Stimulated activated CD4-positive, alpha-beta T cell treated with anti-CD3 and anti-CD28 coated beads, Interleukin-4, amount 100 ng/mL, for 48 hours (primary cell): ENCODE measurements around the gene C1orf105.
"Not testable (repeated sequence)": the region's sequence is repeated elsewhere in the genome, so short reads cannot be mapped to it uniquely, and the experiment has no call there.

Experiments used
- DNase-seq, 2 donors: peaks; one replicate each; pipeline ENCODE4 v3.0.0-alpha.2; 2020; ENCODE audit warnings: low read depth in 2 of 2

C1orf105 gene, protein sequence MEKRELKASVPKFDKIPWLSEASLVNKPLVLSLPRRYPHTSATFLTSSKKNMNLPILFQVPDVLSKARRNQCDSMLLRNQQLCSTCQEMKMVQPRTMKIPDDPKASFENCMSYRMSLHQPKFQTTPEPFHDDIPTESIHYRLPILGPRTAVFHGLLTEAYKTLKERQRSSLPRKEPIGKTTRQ

DNA sequence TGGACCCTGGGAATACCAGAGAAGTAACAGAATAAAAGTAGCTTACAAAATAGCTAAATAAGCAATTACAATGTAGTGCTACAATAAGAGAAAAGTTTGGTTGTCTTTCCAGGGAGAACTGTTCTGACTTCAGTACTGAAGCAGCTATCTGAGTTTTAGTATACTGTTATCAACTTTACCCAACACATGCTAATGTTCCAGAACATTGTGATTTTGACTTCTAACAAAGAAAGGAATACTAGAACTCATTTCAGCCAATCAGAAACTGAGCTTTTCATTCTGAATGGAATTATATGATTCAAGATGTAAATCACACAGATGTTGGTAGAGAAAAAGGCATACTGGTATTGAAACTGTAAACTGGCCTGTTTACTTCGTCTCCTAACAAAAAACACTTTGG, at the start of gene C1orf105:
C1orf105 (plus strand) TSS at position 301 of the 400 bp plus-strand sequence. CDS start 201 bp downstream, outside the sequence.
- DNase-seq, result no peak

DNA sequence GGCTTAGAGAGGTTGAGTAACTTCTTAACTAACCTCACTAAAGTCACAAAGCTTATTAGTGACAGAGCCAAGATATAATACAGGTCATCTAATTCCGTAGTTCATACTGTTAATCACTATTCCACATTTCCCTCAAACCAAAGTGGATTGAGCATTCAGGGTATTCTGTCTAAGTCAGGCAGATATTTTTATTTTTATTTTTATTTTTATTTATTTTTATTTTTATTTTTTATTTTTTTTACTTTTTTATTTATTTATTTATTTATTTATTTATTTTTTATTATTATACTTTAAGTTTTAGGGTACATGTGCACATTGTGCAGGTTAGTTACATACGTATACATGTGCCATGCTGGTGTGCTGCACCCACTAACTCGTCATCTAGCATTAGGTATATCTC, 48.8 kb upstream of the C1orf105 start:
- not testable (repeated sequence) for DNase-seq

DNA sequence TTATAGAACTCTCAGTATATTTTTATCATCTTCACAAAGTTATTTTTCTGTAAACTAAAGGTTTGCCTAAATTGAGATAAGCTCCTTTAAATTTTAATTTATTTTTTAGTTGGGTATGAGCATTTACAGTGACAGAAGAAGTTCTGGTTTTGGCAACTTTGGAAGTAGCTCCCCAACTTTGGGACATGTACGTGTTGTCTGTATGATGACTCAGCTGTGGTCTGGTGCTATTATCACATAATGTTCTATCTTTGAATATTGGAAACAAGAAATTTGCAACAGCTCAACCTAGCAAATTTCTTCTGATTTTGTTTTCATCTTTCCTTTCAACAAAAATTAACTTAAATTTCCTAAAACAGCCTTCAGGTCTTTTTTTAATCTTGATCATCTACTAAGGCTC, 46.6 kb upstream of the C1orf105 start:
- DNase-seq, result no peak

DNA sequence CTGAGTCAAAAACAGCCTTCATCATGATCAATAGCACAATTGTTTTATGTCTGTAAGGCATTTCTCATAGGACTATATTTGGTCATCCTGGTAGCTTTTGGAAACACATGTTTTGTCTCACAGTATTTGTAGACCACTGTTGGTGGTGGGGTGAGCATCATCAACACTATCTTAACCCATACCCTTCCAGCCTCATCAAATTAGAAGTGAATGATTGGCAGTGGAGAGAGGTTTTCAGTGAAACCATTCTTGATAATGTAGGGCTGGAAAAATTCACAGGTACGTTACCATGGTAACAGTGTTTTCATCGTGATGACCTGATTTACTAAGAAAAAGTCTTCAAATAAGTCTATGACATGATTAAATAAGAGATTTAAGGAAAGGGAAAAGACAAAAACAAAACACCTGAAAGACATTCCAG, 45.3 kb upstream of the C1orf105 start:
- no peak for DNase-seq

DNA sequence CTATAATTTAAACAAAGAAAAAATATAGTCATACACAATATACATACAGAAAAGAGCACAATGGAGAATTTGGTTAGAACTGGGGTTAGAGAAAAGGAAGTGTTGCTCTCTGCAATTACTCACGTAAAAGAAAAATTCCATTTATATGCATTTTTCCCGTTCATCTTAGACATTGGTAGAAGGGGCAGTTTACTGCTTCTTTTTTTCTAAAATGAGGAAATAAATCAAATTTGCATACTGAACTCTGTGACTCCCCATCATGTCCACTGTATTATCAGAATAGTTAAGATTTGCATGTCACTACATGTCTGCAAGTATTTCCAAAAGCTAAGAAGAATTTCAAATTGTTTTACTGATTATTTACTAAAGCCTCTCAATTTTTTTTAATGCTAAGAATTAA, 44.1 kb upstream of the C1orf105 start:
- DNase-seq, result no peak

DNA sequence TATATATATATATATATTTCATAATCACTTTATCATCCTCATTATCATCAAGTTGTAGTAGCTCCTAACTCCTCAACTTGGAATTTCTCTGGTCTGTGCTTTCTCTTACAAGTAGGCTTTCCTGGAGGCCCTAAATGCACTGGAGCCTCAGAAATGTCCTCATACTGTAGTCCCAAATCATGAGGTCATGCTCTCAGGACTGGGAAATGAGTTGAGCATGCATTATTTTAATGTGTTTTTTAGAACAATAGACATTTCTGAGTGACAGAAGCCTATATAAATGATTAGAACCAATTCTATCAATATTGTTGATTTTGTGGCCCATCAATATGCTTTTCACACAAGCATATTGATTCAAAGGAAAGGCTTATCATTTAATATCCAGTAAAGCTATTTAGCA, 42.9 kb upstream of the C1orf105 start:
- DNase-seq, result no peak

DNA sequence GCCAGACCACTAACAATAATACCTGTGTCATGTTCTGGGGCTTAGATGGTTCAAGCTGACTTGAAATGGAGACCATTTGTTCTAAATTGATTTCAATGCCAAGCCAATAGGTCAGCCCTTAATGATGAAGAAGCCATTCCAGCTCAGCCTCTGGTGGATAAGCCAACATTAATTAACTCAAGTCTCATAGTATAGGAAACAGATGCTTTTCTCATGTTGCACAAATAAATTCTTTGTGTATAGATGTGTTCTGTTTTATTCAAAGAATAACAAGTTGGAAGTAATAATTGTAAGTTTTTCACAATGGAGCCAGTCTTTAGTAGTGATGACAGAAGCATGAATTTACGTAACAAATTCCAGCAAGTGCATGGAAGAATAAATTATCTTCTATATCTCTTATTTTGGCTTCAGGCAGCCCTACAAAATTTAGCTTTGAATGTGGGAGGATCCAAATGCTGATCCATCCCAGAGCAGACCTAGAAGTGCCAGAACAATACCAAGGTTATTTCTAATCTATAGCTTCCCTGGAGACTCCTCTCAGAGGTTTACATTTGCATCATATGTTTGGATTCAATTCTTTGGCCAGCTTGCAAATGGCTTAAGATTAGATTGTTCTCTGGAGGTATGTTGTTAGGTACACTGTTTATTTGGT, 42.2 kb upstream of the C1orf105 start:
- DNase-seq, result no peak

DNA sequence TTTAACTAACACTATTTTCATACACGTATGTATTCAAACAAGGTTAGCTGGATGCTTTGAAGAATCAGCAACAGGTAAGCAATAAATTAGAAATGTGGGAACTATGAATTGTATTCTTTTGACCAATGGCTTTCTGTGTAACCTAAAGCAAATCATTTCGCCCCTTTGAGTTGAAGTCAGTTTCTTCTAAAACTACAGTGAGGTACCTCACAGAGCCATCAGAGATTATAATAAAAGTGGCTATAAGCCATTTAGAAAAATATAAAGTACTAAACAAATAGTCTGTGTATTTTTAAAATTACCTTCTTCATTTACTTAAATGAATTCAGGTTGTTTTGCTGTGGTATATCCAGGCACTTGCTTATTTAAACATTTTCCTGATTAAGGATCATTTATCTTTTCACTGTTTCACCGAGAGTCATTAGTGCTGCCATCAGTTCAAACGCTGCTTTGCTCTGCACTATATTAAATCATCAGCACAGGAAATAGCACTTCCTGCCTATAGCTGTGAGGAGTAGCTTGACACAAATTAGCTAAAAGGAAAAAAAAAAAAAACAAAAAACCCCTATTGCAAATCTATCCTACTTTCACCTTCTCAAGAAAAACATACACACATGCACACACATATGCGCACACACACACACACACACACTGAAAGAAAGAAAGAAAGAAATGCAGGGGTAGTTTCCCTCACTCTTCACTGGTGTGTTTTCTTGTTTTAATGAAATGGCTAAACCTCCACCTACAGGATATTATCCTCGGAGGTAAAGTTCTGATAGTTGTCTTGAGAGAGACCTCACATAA, 39.8 kb upstream of the C1orf105 start:
- no peak for DNase-seq

DNA sequence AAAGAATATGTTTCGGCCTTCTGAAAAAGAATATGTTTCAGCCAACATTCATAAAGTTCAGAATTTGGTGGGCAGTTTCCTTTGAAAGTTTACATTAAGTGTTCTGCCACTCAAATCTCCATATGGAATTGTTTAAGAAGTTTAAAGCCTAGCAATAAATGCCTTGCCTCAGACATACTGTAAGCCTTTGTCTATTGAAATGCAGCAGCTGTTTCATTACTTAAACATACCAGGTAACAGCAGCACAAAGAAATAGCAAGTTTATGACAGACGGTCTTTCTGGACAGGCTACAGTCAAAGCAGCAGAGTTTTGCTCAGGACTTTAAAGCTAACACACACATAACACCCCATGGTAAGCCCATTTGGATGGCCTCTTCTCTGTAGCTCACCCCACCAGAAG, 38.5 kb upstream of the C1orf105 start:
- no peak for DNase-seq

DNA sequence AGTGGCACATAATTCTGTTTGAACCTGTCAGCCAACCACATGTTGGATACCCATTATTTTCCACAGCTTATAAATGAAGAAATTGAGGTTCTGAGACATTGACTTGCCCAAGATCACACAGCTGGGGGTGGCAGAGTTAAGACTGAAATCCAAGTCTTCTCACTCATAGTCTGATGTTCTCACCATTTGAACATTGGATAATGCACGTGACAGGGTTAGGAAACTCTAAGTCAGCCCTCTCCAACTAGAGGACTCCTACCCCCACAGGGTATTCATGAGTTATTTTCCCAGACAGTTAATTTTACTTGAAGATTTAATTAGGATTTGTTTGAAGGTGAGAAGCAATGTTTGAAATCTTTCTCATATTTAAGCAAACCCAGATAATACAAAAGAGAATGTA, 38.1 kb upstream of the C1orf105 start:
- DNase-seq, result no peak

DNA sequence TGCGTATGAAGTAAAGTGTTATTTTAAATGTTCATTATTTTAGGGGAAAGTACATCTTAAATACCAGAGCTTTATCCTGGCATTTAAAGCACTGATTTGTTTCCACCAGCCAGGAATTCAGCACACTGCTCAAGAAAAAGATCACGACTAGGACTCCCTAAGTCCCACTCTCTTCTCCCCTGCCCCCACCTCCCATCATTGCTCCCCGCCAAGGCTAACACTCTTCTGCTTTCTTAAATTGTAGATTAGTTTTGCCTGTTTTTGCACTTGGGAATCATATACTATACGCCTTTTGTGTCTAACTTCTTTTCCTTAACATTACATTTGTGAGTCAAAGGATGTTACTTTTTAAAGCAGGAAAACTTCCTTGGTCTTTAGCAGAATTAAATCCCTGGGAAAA, 37.5 kb upstream of the C1orf105 start:
- DNase-seq, result no peak

DNA sequence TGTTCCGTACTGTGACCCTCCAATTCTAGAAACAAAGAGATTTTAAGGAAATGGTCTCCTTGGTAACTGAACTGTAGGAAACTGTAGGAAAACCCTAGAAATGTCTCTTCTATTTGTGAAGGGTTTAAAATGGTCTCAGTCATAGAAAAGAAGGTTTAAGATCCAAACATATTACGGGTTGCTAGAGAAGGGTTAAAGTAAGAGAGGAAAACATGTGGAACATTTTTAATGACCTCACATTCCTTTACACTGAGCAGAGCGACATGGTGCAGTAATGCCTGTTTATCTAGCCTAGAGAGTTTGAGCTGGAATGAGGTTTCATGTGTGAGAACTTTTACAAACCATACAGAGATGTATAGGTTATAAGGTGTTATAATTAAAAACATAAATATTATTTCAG, 36.9 kb upstream of the C1orf105 start:
- no peak for DNase-seq

DNA sequence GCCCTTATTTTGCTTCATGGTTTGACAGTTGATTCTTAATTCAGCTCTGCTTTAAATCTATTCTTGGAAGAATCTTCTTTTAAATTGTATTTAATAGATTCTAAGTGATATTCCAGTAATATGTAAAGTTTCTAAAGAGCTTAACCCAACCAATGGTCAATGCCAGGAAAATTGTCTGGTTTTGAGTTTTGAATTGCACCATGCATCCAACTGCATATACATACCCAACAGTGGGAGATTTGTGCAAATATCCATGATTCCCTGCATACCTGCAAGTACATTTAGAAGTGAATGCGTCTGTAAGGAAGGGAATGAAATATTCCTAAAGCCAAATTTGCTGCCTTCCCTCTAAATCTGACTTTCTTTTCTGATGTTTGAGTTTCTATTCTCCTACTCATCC, 35.8 kb upstream of the C1orf105 start:
- DNase-seq, result no peak

DNA sequence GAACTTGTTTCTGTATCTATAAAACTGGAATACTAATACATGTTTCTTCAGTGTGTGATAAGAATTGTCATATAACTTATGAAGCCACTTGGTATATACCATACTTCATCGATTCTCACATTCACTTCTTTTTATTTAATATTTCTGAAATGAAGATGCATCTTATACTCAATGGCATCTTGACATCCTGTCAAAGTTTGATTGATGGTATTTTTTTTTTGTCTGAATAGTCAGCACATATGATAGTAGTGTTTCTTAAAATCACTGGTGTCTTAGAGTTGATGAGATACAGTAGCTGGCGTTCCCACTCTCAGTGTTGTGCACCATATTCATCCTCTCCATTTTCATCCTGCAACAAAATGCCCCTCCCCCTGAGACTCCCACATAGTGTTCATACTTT, 34.4 kb upstream of the C1orf105 start:
- no peak for DNase-seq

DNA sequence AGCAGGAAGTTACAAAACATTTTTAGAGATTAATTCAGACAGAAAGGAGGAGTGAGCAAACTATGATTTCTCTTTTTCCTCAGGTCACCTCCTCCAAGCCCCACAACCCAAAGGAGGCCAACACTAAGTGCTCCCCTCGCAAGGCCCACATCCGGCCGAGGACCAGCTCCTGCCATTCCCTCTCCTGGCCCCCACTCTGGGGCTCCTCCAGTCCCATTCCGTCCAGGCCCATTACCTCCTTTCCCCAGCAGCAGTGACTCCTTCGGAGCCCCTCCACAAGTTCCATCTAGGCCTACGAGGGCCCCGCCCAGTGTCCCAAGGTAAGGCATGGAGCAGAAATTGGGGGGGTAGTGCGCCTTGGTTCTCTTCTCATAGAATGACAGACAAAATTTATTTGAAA, 32.0 kb upstream of the C1orf105 start:
- no peak for DNase-seq

DNA sequence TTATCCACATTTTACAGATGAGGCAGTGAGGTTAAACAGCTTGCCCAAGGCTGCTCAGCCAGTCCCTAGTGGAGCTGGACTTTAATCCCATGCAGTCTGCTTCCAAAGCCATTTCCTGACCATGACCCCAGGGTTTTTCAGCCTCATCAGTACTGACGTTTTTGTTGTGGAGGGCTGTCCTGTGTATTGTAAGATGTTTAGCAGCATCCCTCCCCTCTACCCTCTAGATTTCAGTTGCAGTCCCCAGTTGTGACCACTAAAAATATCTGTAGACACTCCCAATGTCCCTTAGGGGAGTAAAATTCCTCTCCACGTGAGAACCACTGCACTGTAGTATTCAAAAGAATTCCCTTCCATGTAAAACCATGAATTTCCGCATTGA, 30.2 kb upstream of the C1orf105 start:
- DNase-seq, result no peak

DNA sequence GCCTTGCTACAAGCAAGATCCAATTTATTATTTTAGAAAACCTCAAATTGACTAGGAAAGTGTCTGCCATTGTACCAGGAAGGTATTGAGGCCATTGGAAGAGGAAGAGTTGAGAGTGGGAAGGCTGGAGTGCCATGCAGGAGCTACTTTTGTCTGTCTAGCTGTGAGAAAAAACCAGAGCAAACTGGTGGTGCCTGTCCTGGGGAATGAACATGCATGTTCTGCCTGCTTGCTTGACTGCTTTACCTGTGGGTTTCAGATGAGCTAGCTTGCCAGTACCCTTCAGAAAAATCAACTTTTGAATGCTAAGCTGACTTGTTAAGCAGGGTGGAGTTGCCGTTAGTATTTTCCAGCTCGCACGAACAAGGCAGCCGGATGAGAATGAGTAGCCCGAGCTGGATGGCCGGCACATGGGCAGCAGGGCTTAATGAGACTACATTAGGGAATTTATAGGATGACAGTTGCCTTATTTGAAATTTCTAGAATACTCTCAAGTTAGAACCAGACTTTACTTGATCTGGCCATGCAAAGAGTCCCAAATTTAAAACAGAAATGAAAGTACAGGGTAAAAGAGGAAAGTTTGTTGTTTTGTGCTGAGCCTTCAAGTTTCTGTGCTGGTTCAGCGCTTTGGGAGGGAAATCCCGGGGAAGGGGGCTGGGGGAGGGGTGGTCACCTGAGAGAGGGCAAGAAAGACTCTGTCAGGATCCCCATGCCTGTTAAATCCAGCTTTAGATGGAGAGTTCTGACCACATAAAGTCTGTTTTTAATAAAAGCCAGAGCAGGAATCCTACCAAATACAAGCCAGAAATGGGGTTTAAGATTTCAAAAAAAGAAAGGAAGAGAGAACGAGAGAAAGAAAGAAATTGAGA, 29.6 kb upstream of the C1orf105 start:
- no peak for DNase-seq

DNA sequence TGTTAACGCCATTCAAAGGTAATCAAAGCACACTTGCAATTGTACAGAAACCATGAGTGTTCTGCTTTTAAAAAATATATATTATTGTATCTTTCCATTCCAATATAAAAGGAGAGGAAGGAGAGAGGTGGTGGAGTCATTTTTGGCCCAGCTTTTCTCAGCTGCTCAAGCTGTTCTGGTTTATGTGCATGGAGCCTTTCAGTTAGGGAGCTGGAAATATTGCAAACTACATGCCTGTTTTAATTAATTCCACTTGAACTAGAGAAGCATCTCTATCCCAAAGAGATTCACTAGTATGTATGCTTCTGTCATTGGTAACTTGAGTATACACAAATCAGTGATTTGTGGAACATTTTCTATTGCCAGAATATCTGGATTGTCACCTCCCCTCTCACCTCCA, 28.5 kb upstream of the C1orf105 start:
- DNase-seq, result no peak

DNA sequence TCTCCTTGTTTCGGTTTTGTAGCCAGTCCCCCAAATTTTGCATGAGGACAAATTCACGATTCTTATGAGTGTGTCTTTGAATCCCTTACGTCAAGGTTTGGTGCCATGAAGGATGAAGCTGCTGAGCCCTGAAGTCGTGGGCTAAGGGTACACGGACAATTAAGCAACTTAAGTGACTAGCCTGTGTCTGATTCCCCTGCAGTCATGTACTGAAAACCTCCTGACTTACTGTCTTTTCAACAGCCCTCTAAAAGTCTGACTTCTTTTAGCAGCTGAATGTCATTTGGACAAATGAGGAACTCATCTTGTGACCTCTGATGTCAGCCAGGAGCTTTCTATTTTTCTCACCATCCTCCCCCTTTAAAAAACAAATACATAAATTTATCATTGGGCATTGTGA, 27.1 kb upstream of the C1orf105 start:
- DNase-seq, result no peak

DNA sequence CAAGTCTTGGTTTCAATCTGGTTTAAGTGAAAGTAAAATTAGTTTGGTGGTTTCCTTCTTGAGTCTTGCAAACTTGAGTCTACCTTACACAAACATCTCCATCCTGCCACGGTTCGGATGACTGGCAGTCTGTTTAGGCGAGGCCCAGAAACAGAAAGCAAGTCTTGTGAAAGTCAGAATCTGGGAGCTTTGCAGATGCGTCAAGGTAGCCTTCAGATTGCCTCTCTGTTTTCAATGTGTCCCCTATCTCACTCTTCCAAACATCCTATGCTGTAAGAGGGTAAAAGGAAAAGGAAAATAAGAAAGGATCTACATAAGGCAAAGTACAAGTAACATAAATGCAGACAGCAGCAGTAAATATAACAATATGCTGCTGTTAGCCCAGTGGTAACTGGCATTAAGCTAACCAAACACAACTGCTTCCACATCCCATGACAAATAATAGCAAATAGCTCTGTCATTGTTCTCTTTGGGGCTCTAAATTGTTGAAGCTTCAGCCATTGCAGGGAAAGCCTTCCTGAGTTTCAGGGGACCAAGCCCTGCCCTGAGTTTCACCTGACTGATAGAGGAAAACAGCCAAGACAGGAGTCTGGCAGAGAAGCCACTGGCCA, 26.2 kb upstream of the C1orf105 start:
- DNase-seq, result peak; percentile 28 to 53

DNA sequence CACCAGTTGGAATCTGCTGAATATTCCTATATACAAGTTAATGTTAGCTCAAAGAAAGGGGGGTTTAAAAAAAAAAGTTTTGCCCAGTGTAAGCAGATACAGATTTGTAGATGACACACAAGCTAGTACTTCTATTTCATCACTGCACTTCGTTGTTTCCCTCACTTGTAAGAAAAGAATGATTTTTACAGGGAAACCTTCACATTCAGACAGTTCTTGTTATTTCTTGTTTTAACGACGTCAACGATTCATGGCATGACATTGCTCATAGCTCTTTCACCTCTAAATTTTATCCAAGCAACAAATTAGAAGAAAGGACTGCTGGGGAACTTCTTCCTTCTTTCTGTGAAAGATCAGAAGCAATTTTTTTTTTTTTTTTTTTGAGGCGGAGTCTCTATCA, 25.7 kb upstream of the C1orf105 start:
- no peak for DNase-seq

DNA sequence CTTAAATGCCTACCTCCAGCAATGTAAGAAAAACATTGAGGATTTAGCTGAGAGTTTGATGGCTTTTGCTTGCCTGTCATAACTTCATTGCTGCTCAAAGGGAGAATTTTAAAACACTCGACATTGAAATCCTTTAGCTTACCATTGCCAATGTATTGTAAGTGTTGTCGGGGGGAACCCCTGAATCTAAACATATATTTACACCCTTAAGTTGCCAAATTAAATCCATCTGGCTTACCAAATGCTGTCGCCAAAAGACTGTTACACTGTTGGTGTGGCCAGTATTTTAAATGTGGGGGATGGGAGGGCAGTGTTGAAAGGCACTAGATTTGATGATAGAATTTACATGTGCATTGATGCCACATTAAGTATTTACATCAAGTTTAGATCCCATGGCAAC, 24.9 kb upstream of the C1orf105 start:
- no peak for DNase-seq
